GM06990 (cell line): Measurements from ENCODE around the gene ABCC12.

Source experiments
- DNase-seq: peaks from one replicate; pipeline ENCODE4 v3.0.0-alpha.2; 2011; ENCODE audit not compliant: insufficient read length; ENCODE audit errors: extremely low read depth
- H3K27me3 ChIP-seq: replicated peaks from 2 replicates; pipeline ENCODE4 v1.6.0; 2011; ENCODE audit warnings: low read length; ENCODE audit not compliant: control insufficient read depth, insufficient read depth
- H3K36me3 ChIP-seq: 2 replicates; pipeline ENCODE4 v1.5.1; 2011; ENCODE audit warnings: low read length; ENCODE audit not compliant: control insufficient read depth, insufficient read depth
- H3K4me3 ChIP-seq: replicated peaks from 2 replicates; pipeline ENCODE4 v1.5.1; 2011; ENCODE audit warnings: low read depth, mild to moderate bottlenecking, control low read depth, low read length
- TF ChIP-seq, protein P1 (sequence below): IDR thresholded peaks from 2 replicates; pipeline ENCODE4 v1.5.1; 2011; ENCODE audit warnings: low read length, control low read depth, mild to moderate bottlenecking, inconsistent platforms; ENCODE audit not compliant: insufficient read depth, poor library complexity, severe bottlenecking

Gene ABCC12

GRCh38 chr16:48153774-48154173 lies 2.0 kb downstream of the ABCC12 start:
- no peaks in the 10 kb centered on the region for H3K36me3 ChIP-seq
- no peak overlapping the region for H3K4me3 ChIP-seq
- H3K27me3 ChIP-seq, result no peaks in the 10 kb centered on the region; the same call in 1 of the 2 replicates
- TF ChIP-seq, protein P1, sequence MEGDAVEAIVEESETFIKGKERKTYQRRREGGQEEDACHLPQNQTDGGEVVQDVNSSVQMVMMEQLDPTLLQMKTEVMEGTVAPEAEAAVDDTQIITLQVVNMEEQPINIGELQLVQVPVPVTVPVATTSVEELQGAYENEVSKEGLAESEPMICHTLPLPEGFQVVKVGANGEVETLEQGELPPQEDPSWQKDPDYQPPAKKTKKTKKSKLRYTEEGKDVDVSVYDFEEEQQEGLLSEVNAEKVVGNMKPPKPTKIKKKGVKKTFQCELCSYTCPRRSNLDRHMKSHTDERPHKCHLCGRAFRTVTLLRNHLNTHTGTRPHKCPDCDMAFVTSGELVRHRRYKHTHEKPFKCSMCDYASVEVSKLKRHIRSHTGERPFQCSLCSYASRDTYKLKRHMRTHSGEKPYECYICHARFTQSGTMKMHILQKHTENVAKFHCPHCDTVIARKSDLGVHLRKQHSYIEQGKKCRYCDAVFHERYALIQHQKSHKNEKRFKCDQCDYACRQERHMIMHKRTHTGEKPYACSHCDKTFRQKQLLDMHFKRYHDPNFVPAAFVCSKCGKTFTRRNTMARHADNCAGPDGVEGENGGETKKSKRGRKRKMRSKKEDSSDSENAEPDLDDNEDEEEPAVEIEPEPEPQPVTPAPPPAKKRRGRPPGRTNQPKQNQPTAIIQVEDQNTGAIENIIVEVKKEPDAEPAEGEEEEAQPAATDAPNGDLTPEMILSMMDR, result no peak
- DNase-seq, result no peak

GRCh38 chr16:48152226-48152625 lies 3.6 kb downstream of the ABCC12 start:
- no peak for DNase-seq

GRCh38 chr16:48150707-48151106 lies 5.1 kb downstream of the ABCC12 start:
- Histone ChIP-seq H3K4me3 (no peak overlapping the region), H3K36me3 (no peaks in the 10 kb centered on the region), H3K27me3 (no peaks in the 10 kb centered on the region; the same call in 1 of the 2 replicates)
- TF ChIP-seq, protein P1, result no peak
- no peak for DNase-seq

More at GRCh38 chr16:48152226-48152625, 3.6 kb downstream of the ABCC12 start:
- no peak overlapping the region for H3K4me3 ChIP-seq
- TF ChIP-seq, protein P1, result no peak
- no peaks in the 10 kb centered on the region; the same call in 1 of the 2 replicates for H3K27me3 ChIP-seq
- no peaks in the 10 kb centered on the region for H3K36me3 ChIP-seq

GRCh38 chr16:48146710-48147109 lies 9.1 kb downstream of the ABCC12 start:
- TF ChIP-seq, protein P1, result no peak
- Histone ChIP-seq H3K27me3 (no peaks in the 10 kb centered on the region), H3K36me3 (no peaks in the 10 kb centered on the region), H3K4me3 (no peak overlapping the region)
- DNase-seq, result no peak

- DNase-seq, result no peak
- Histone ChIP-seq H3K36me3 (no peaks in the 10 kb centered on the region), H3K27me3 (no peaks in the 10 kb centered on the region), H3K4me3 (no peak overlapping the region)
- TF ChIP-seq, protein P1, result no peak
Observed at GRCh38 chr16:48146131-48146530, 9.7 kb downstream of the ABCC12 start.

GRCh38 chr16:48143812-48144368 lies 11.9 kb downstream of the ABCC12 start:
- no peaks in the 10 kb centered on the region for H3K27me3 ChIP-seq
- no peaks in the 10 kb centered on the region for H3K36me3 ChIP-seq
- H3K4me3 ChIP-seq, result no peak overlapping the region
- no peak for DNase-seq
- TF ChIP-seq, protein P1, result no peak
